Activated T-cell treated with anti-CD3 and anti-CD28 coated beads, Interleukin-2, amount 50 U/mL, for 24 hours (primary cell): Measurements from ENCODE around the gene SPATA22.
"Not testable (repeated sequence)": the region's sequence is repeated elsewhere in the genome, so short reads cannot be mapped to it uniquely, and the experiment has no call there.

Experiments used
- DNase-seq: peaks from one replicate; pipeline ENCODE4 v3.0.0-alpha.2; 2020
- H3K27ac Mint-ChIP-seq: 2 replicates; pipeline ENCODE4 v1.8.0; 2020; ENCODE audit warnings: mild to moderate bottlenecking, mixed read lengths
- H3K27me3 Mint-ChIP-seq: 2 replicates; pipeline ENCODE4 v1.8.0; 2020; ENCODE audit warnings: mixed read lengths
- H3K36me3 Mint-ChIP-seq: 2 replicates; pipeline ENCODE4 v1.8.0; 2020; ENCODE audit warnings: low read depth, mixed read lengths
- H3K4me1 Mint-ChIP-seq: 2 replicates; pipeline ENCODE4 v1.8.0; 2020; ENCODE audit warnings: low read depth, mixed read lengths
- H3K4me3 Mint-ChIP-seq: 2 replicates; pipeline ENCODE4 v1.8.0; 2020; ENCODE audit warnings: mild to moderate bottlenecking, moderate library complexity, mixed read lengths
- H3K9me3 Mint-ChIP-seq: 2 replicates; pipeline ENCODE4 v1.8.0; 2020; ENCODE audit warnings: mixed read lengths

SPATA22 gene

GRCh38 chr17:3433741-3434140 lies 37.9 kb downstream of the SPATA22 start, which contains the start of gene OR1E2:
Gene OR1E2 (minus strand): TSS chr17:3433841. CDS start chr17:3433841, 0 bp downstream.
- no peak for DNase-seq
- no peak within 1 kb of the TSS for H3K27ac Mint-ChIP-seq
- peaks cover 6% of the 10 kb centered on the region for H3K9me3 Mint-ChIP-seq
- no peak within 1 kb of the TSS for H3K4me3 Mint-ChIP-seq
- H3K4me1 Mint-ChIP-seq, result no peaks in the 10 kb centered on the region
- no peaks in the 10 kb centered on the region for H3K36me3 Mint-ChIP-seq
- H3K27me3 Mint-ChIP-seq, result peaks cover 35% of the 10 kb centered on the region

- H3K27ac Mint-ChIP-seq, H3K36me3 Mint-ChIP-seq, H3K9me3 Mint-ChIP-seq, H3K4me3 Mint-ChIP-seq, DNase-seq, H3K4me1 Mint-ChIP-seq: not testable (repeated sequence)
- peaks cover 37% of the 10 kb centered on the region for H3K27me3 Mint-ChIP-seq
These were observed 38.4 kb downstream of the SPATA22 start for GRCh38 chr17:3433215-3433614.

- no peak for DNase-seq
- H3K36me3 Mint-ChIP-seq, result no peaks in the 10 kb centered on the region
- H3K4me1 Mint-ChIP-seq, result no peaks in the 10 kb centered on the region
- H3K27ac Mint-ChIP-seq, result no peak overlapping the region
- H3K27me3 Mint-ChIP-seq, result peaks cover 24% of the 10 kb centered on the region
- H3K9me3 Mint-ChIP-seq, result no peaks in the 10 kb centered on the region
- H3K4me3 Mint-ChIP-seq, result no peak overlapping the region
These were observed 53.4 kb downstream of the SPATA22 start for GRCh38 chr17:3418222-3418621.

GRCh38 chr17:3415610-3416009 lies 56.0 kb downstream of the SPATA22 start:
- H3K4me1 Mint-ChIP-seq, result peaks cover 2% of the 10 kb centered on the region
- DNase-seq, result no peak
- no peaks in the 10 kb centered on the region for H3K9me3 Mint-ChIP-seq

GRCh38 chr17:3412216-3412615 lies 59.4 kb downstream of the SPATA22 start:
- DNase-seq, H3K4me1 Mint-ChIP-seq, H3K27ac Mint-ChIP-seq, H3K4me3 Mint-ChIP-seq, H3K36me3 Mint-ChIP-seq: not testable (repeated sequence)
- Mint-ChIP-seq H3K9me3 (peaks cover 15% of the 10 kb centered on the region), H3K27me3 (peaks cover 47% of the 10 kb centered on the region)

More at GRCh38 chr17:3415610-3416009, 56.0 kb downstream of the SPATA22 start:
- H3K4me3 Mint-ChIP-seq, result no peak overlapping the region
- H3K36me3 Mint-ChIP-seq, result no peaks in the 10 kb centered on the region
- no peak overlapping the region for H3K27ac Mint-ChIP-seq
- peaks cover 26% of the 10 kb centered on the region for H3K27me3 Mint-ChIP-seq

- no peak for DNase-seq
- H3K9me3 Mint-ChIP-seq, result peaks cover 17% of the 10 kb centered on the region
- no peak within 1 kb of the TSS for H3K27ac Mint-ChIP-seq
- H3K4me1 Mint-ChIP-seq, result peaks cover 2% of the 10 kb centered on the region
- no peak within 1 kb of the TSS for H3K4me3 Mint-ChIP-seq
- peaks cover 56% of the 10 kb centered on the region for H3K27me3 Mint-ChIP-seq
- H3K36me3 Mint-ChIP-seq, result no peaks in the 10 kb centered on the region
These were observed 60.5 kb downstream of the SPATA22 start, which contains the start of gene OR3A3 for GRCh38 chr17:3411070-3411469. Gene OR3A3 (plus strand): TSS chr17:3411370.

GRCh38 chr17:3403856-3404255 lies 67.8 kb downstream of the SPATA22 start:
- not testable (repeated sequence) for H3K36me3 Mint-ChIP-seq
- H3K27me3 Mint-ChIP-seq, result peaks cover 42% of the 10 kb centered on the region
- peaks cover 16% of the 10 kb centered on the region for H3K9me3 Mint-ChIP-seq

GRCh38 chr17:3401786-3402185 lies 69.8 kb downstream of the SPATA22 start:
- no peaks in the 10 kb centered on the region for H3K4me1 Mint-ChIP-seq

More at GRCh38 chr17:3403856-3404255, 67.8 kb downstream of the SPATA22 start:
- H3K4me3 Mint-ChIP-seq, DNase-seq, H3K27ac Mint-ChIP-seq, H3K4me1 Mint-ChIP-seq: not testable (repeated sequence)

GRCh38 chr17:3400055-3400454 lies 71.6 kb downstream of the SPATA22 start:
- no peaks in the 10 kb centered on the region for H3K4me1 Mint-ChIP-seq
- H3K9me3 Mint-ChIP-seq, result no peaks in the 10 kb centered on the region
- no peak overlapping the region for H3K27ac Mint-ChIP-seq
- no peak overlapping the region for H3K4me3 Mint-ChIP-seq
- DNase-seq, result no peak
- H3K27me3 Mint-ChIP-seq, result peaks cover 26% of the 10 kb centered on the region
- no peaks in the 10 kb centered on the region for H3K36me3 Mint-ChIP-seq

More at GRCh38 chr17:3401786-3402185, 69.8 kb downstream of the SPATA22 start:
- Mint-ChIP-seq H3K36me3 (no peaks in the 10 kb centered on the region), H3K4me3 (no peak overlapping the region), H3K9me3 (no peaks in the 10 kb centered on the region), H3K27ac (no peak overlapping the region), H3K27me3 (peaks cover 26% of the 10 kb centered on the region)
- DNase-seq, result no peak

GRCh38 chr17:3398310-3398709 lies 73.3 kb downstream of the SPATA22 start, which contains the start of gene OR1E1:
Gene OR1E1 (minus strand): TSS chr17:3398410. CDS start chr17:3398410, 0 bp downstream.
- Mint-ChIP-seq H3K27ac (no peak within 1 kb of the TSS), H3K4me3 (no peak within 1 kb of the TSS), H3K9me3 (no peaks in the 10 kb centered on the region)

GRCh38 chr17:3397801-3398200 lies 73.8 kb downstream of the SPATA22 start:
- H3K27ac Mint-ChIP-seq, result not testable (repeated sequence)

More at GRCh38 chr17:3398310-3398709, 73.3 kb downstream of the SPATA22 start, which contains the start of gene OR1E1:
- Mint-ChIP-seq H3K36me3 (no peaks in the 10 kb centered on the region), H3K27me3 (peaks cover 33% of the 10 kb centered on the region), H3K4me1 (no peaks in the 10 kb centered on the region)
- no peak for DNase-seq

More at GRCh38 chr17:3397801-3398200, 73.8 kb downstream of the SPATA22 start:
- peak; percentile 35 for DNase-seq
- not testable (repeated sequence) for H3K4me1 Mint-ChIP-seq, H3K36me3 Mint-ChIP-seq, H3K9me3 Mint-ChIP-seq, H3K4me3 Mint-ChIP-seq
- peaks cover 33% of the 10 kb centered on the region for H3K27me3 Mint-ChIP-seq
